SK-N-SH treated with all-trans-retinoic acid at 6 μM for 48 hours (cell line): ENCODE results near the gene OR8K1.

ENCODE experiments used
- ATAC-seq: fragments of 200-7000 bp; cut with Tn5 transposase; 3 replicates; pipeline ENCODE4 v1.9.1; 2020; ENCODE audit warnings: mild to moderate bottlenecking, moderate library complexity
- ARNTL ChIP-seq: fragments of 450-650 bp; formaldehyde crosslinking; IDR thresholded peaks from 2 replicates; pipeline ENCODE4 v1.5.0; 2020; ENCODE audit warnings: low read depth, mild to moderate bottlenecking, moderate library complexity, borderline replicate concordance
- BACH2 ChIP-seq: fragments of 250-450 bp; sonication (Bioruptor Pico); IDR thresholded peaks from 2 replicates; pipeline ENCODE4 v1.9.0; 2021; ENCODE audit warnings: mild to moderate bottlenecking, borderline replicate concordance
- CREB5 ChIP-seq: fragments of 250-450 bp; sonication (Bioruptor Pico); IDR thresholded peaks from 2 replicates; pipeline ENCODE4 v1.5.1; 2020; ENCODE audit warnings: low read depth, mild to moderate bottlenecking, moderate library complexity
- CSDC2 ChIP-seq: fragments of 250-450 bp; sonication (Bioruptor Pico); IDR thresholded peaks from 2 replicates; pipeline ENCODE4 v1.5.0; 2020; ENCODE audit warnings: mild to moderate bottlenecking, moderate library complexity
- CSRNP3 ChIP-seq: fragments of 250-450 bp; sonication (Bioruptor Pico); IDR thresholded peaks from 2 replicates; pipeline ENCODE4 v1.5.1; 2021; ENCODE audit warnings: mild to moderate bottlenecking, moderate library complexity
- ESRRG ChIP-seq: fragments of 250-450 bp; sonication (Bioruptor Pico); IDR thresholded peaks from 2 replicates; pipeline ENCODE4 v1.6.1; 2021; ENCODE audit warnings: mild to moderate bottlenecking
- GLIS3 ChIP-seq: fragments of 250-450 bp; sonication (Bioruptor Pico); IDR thresholded peaks from 2 replicates; pipeline ENCODE4 v1.5.0; 2020; ENCODE audit warnings: mild to moderate bottlenecking, moderate library complexity
- ISL1 ChIP-seq: fragments of 250-450 bp; sonication (Bioruptor Pico); IDR thresholded peaks from 2 replicates; pipeline ENCODE4 v2.1.2; 2022; ENCODE audit warnings: mild to moderate bottlenecking, moderate library complexity
- OSR1 ChIP-seq: fragments of 250-450 bp; sonication (Bioruptor Pico); IDR thresholded peaks from 2 replicates; pipeline ENCODE4 v1.8.0; 2022; ENCODE audit warnings: moderate library complexity, mild to moderate bottlenecking, inconsistent platforms
- PATZ1 ChIP-seq: fragments of 250-450 bp; sonication (Bioruptor Pico); IDR thresholded peaks from 2 replicates; pipeline ENCODE4 v1.8.0; 2020; ENCODE audit warnings: mild to moderate bottlenecking, moderate library complexity, borderline replicate concordance
- POU6F1 ChIP-seq: fragments of 250-450 bp; sonication (Bioruptor Pico); IDR thresholded peaks from 2 replicates; pipeline ENCODE4 v1.8.0; 2021; ENCODE audit warnings: low read depth, mild to moderate bottlenecking, moderate library complexity, borderline replicate concordance
- RARB ChIP-seq: fragments of 250-450 bp; sonication (Bioruptor Pico); IDR thresholded peaks from 2 replicates; pipeline ENCODE4 v1.8.0; 2021; ENCODE audit warnings: mild to moderate bottlenecking, moderate library complexity
- SNAI2 ChIP-seq: fragments of 250-450 bp; sonication (Bioruptor Pico); IDR thresholded peaks from 2 replicates; pipeline ENCODE4 v1.5.0; 2020; ENCODE audit warnings: mild to moderate bottlenecking, moderate library complexity
- TCF4 ChIP-seq: fragments of 250-450 bp; sonication (Bioruptor Pico); IDR thresholded peaks from 2 replicates; pipeline ENCODE4 v1.8.0; 2021; ENCODE audit warnings: mild to moderate bottlenecking, moderate library complexity, borderline replicate concordance
- ZC3H10 ChIP-seq: fragments of 250-450 bp; sonication (Bioruptor Pico); IDR thresholded peaks from 2 replicates; pipeline ENCODE4 v1.5.1; 2021; ENCODE audit warnings: mild to moderate bottlenecking, moderate library complexity
- ZFP3 ChIP-seq: fragments of 250-450 bp; sonication (Bioruptor Pico); IDR thresholded peaks from 2 replicates; pipeline ENCODE4 v1.5.0; 2020; ENCODE audit warnings: mild to moderate bottlenecking, moderate library complexity
- ZFP30 ChIP-seq: fragments of 450-650 bp; formaldehyde crosslinking; IDR thresholded peaks from 2 replicates; pipeline ENCODE4 v1.5.0; 2022; ENCODE audit warnings: mild to moderate bottlenecking, moderate library complexity
- ZNF565 ChIP-seq: fragments of 450-650 bp; formaldehyde crosslinking; conservative IDR thresholded peaks from 2 replicates; pipeline ENCODE4 v1.5.0; 2020; ENCODE audit warnings: low read depth, mild to moderate bottlenecking, moderate library complexity
- ZNF70 ChIP-seq: fragments of 450-650 bp; formaldehyde crosslinking; IDR thresholded peaks from 2 replicates; pipeline ENCODE4 v1.5.0; 2020; ENCODE audit warnings: mild to moderate bottlenecking, moderate library complexity
- ZNF8 ChIP-seq: fragments of 450-650 bp; formaldehyde crosslinking; IDR thresholded peaks from 2 replicates; pipeline ENCODE4 v1.5.0; 2020; ENCODE audit warnings: mild to moderate bottlenecking, moderate library complexity
- TF ChIP-seq, protein P1 (sequence below): fragments of 250-450 bp; sonication (Bioruptor Pico); IDR thresholded peaks from 2 replicates; pipeline ENCODE4 v1.5.0; 2020; ENCODE audit warnings: mild to moderate bottlenecking, moderate library complexity

Gene OR8K1

GRCh38 chr11:56340289-56340688, 5.5 kb upstream of the OR8K1 start:
- ATAC-seq, result no peak
- TF ChIP-seq ZNF70 (CRISPR knock-in tag) (no peak), TCF4 (CRISPR knock-in tag) (no peak), ZNF565 (CRISPR knock-in tag) (no peak), PATZ1 (no peak), ZNF8 (no peak), SNAI2 (CRISPR knock-in tag) (no peak), CSRNP3 (no peak), RARB (no peak), OSR1 (CRISPR knock-in tag) (no peak), ISL1 (CRISPR knock-in tag) (no peak), CSDC2 (CRISPR knock-in tag) (no peak), BACH2 (CRISPR knock-in tag) (no peak), CREB5 (no peak), GLIS3 (CRISPR knock-in tag) (no peak)
- TF ChIP-seq, protein P1, sequence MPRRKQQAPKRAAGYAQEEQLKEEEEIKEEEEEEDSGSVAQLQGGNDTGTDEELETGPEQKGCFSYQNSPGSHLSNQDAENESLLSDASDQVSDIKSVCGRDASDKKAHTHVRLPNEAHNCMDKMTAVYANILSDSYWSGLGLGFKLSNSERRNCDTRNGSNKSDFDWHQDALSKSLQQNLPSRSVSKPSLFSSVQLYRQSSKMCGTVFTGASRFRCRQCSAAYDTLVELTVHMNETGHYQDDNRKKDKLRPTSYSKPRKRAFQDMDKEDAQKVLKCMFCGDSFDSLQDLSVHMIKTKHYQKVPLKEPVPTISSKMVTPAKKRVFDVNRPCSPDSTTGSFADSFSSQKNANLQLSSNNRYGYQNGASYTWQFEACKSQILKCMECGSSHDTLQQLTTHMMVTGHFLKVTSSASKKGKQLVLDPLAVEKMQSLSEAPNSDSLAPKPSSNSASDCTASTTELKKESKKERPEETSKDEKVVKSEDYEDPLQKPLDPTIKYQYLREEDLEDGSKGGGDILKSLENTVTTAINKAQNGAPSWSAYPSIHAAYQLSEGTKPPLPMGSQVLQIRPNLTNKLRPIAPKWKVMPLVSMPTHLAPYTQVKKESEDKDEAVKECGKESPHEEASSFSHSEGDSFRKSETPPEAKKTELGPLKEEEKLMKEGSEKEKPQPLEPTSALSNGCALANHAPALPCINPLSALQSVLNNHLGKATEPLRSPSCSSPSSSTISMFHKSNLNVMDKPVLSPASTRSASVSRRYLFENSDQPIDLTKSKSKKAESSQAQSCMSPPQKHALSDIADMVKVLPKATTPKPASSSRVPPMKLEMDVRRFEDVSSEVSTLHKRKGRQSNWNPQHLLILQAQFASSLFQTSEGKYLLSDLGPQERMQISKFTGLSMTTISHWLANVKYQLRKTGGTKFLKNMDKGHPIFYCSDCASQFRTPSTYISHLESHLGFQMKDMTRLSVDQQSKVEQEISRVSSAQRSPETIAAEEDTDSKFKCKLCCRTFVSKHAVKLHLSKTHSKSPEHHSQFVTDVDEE, result no peak
- TF ChIP-seq, all 23 proteins: peak for 0

DNA sequence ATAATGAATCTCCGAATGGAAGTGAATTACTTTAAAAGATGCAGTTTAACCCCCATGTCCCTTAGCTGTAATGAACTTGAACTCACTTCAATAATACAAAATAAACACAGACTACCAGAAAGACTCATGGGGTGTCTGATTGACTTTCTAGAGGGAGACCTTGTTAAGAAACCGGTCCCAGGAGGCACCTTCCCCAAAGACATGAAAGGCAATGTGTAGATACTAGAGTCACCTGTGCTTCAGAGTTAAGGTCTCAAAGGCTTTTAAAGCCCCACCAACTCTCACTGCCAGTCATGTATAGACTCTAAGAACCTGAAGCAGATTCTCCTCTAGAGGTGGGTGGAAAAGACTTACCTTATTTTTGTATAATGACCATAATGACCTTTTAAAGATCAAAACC, 8.2 kb downstream of the OR8K1 start, which contains the start of gene OR8J1:
Gene OR8J1 (plus strand): TSS at position 301 of the 400 bp plus-strand sequence. CDS start 5,956 bp downstream, outside the sequence.
- ATAC-seq, result no peak
- TF ChIP-seq OSR1 (CRISPR knock-in tag), result no peak
- TF ChIP-seq ISL1 (CRISPR knock-in tag), result no peak
- TF ChIP-seq CSDC2 (CRISPR knock-in tag), result no peak
- no peak for TF ChIP-seq GLIS3 (CRISPR knock-in tag)
- TF ChIP-seq POU6F1 (CRISPR knock-in tag), result no peak
- no peak for TF ChIP-seq ZFP3 (CRISPR knock-in tag)
- TF ChIP-seq SNAI2 (CRISPR knock-in tag), result no peak
- TF ChIP-seq, protein P1, result no peak
- no peak for TF ChIP-seq ZNF565 (CRISPR knock-in tag)
- no peak for TF ChIP-seq PATZ1
- no peak for TF ChIP-seq ESRRG (CRISPR knock-in tag)
- TF ChIP-seq ARNTL (CRISPR knock-in tag), result no peak
- TF ChIP-seq ZFP30 (CRISPR knock-in tag), result no peak
- no peak for TF ChIP-seq ZC3H10 (CRISPR knock-in tag)
- no peak for TF ChIP-seq ZNF8
- TF ChIP-seq, all 23 proteins: peak for 0
